K562 (cell line): Measurements from ENCODE around the gene HS3ST5. TPM values are rescaled to one million over a fixed set of nuclear protein-coding genes. Genes with fewer than 3 reads are reported as not detected.

Experiments
- ATAC-seq: fragments of 200-7000 bp; cut with Tn5 transposase; 3 replicates; pipeline ENCODE4 v1.9.1; 2020; ENCODE audit warnings: moderate library complexity
- BruUV-seq: library from RNA; stranded (reverse); fragments of 400-500 nt; replicated peaks from 2 replicates; lab custom pipeline; 2021; lab: Mats Ljungman, UMichigan
- CTCF ChIA-PET: fragments of 300-600 bp; formaldehyde crosslinking; extraction: SDS; loops from one replicate; lab custom pipeline; 2021; ENCODE audit warnings: low intra/inter-chr PET ratio; lab: Yijun Ruan, JAX
- POLR2A ChIA-PET: fragments of 300-600, 350-650 bp; sonication (Branson Sonifier 250); formaldehyde crosslinking; extraction: SDS; loops from one replicate; lab custom pipeline; 2021; ENCODE audit warnings: antibody characterized with exemption, inconsistent platforms; lab: Yijun Ruan, JAX
- DNase-seq, 4 experiments: peaks; one replicate each; pipeline versions ENCODE4 v3.0.0 to v3.0.0-alpha.2; 2011 to 2018; ENCODE audit warnings: low spot score in 3 of 4, mixed read lengths in 3 of 4; ENCODE audit errors: extremely low read depth in 1 of 4
- FAIRE-seq: peaks from 2 replicates; lab custom pipeline; 2011; peaks lifted over from hg19 to GRCh38; lab: Jason Lieb, UNC
- H2AFZ ChIP-seq: 2 replicates; pipeline ENCODE4 v1.6.0; 2011; ENCODE audit warnings: low read depth, low read length, control low read depth, inconsistent platforms
- H3K27ac ChIP-seq: fragments of 200-600 bp; 3 replicates; pipeline ENCODE4 v1.8.0; 2011; ENCODE audit warnings: low read depth, mild to moderate bottlenecking, control low read depth, inconsistent platforms, low read length, moderate library complexity, mixed read lengths; ENCODE audit errors: extremely low read depth
- H3K27me3 ChIP-seq, 2 experiments: fragments of 300-600 bp in 1 of 2; 2 replicates in 1 of 2; 3 replicates in 1 of 2; pipeline versions ENCODE4 v1.6.0 to v1.8.0; 2011; ENCODE audit warnings: inconsistent platforms in 2 of 2, low read length in 2 of 2, mild to moderate bottlenecking in 1 of 2, mixed read lengths in 1 of 2, moderate library complexity in 1 of 2; ENCODE audit not compliant: control insufficient read depth in 2 of 2, insufficient read depth in 2 of 2
- H3K36me3 ChIP-seq: fragments of 300-600 bp; 3 replicates; pipeline ENCODE4 v1.8.0; 2011; ENCODE audit warnings: mild to moderate bottlenecking, low read length, inconsistent platforms; ENCODE audit not compliant: control insufficient read depth, insufficient read depth
- H3K4me1 ChIP-seq, 2 experiments: fragments of 200-600 bp in 1 of 2; replicated peaks in 1 of 2; 2 replicates in 1 of 2; 3 replicates in 1 of 2; pipeline versions ENCODE4 v1.5.1 to v1.8.0; 2011; ENCODE audit warnings: inconsistent platforms in 2 of 2, low read length in 2 of 2, mild to moderate bottlenecking in 1 of 2, mixed read lengths in 1 of 2, moderate library complexity in 1 of 2; ENCODE audit not compliant: control insufficient read depth in 2 of 2, insufficient read depth in 2 of 2
- H3K4me2 ChIP-seq: 2 replicates; pipeline ENCODE4 v1.6.1; 2011; ENCODE audit warnings: low read length, control low read depth, inconsistent platforms, mixed read lengths; ENCODE audit not compliant: insufficient read depth
- H3K4me3 ChIP-seq: fragments of 200-600 bp; sonication (generic), shearing (Covaris generic); 2 replicates; pipeline ENCODE4 v1.5.1; 2016; ENCODE audit warnings: control low read depth, inconsistent platforms
- H3K79me2 ChIP-seq: fragments of 200-600 bp; 3 replicates; pipeline ENCODE4 v1.8.0; 2011; ENCODE audit warnings: low read length, inconsistent platforms; ENCODE audit not compliant: control insufficient read depth, insufficient read depth
- H3K9ac ChIP-seq, 2 experiments: 2 replicates each; pipeline versions ENCODE4 v1.6.0 to v1.6.1; 2011; ENCODE audit warnings: low read depth in 2 of 2, low read length in 2 of 2, control low read depth in 1 of 2, inconsistent platforms in 1 of 2, mild to moderate bottlenecking in 1 of 2, mixed read lengths in 1 of 2; ENCODE audit not compliant: insufficient read depth in 1 of 2
- H3K9me1 ChIP-seq: one replicate; pipeline ENCODE4 v1.6.0; 2011; ENCODE audit warnings: inconsistent platforms, mild to moderate bottlenecking, low read length, moderate library complexity; ENCODE audit not compliant: control insufficient read depth, insufficient read depth
- H3K9me3 ChIP-seq: replicated peaks from 2 replicates; pipeline ENCODE4 v1.5.1; 2011; ENCODE audit warnings: low read depth, low read length, inconsistent platforms; ENCODE audit not compliant: control insufficient read depth, insufficient read depth
- H4K20me1 ChIP-seq: replicated peaks from 2 replicates; pipeline ENCODE4 v1.6.1; 2011; ENCODE audit warnings: low read length, inconsistent platforms, mixed read lengths; ENCODE audit not compliant: control insufficient read depth, insufficient read depth
- COPS2 ChIP-seq: fragments of 450-650 bp; conservative IDR thresholded peaks from 2 replicates; pipeline ENCODE4 v1.6.1; 2016; ENCODE audit warnings: mild to moderate bottlenecking, moderate library complexity
- GTF2A2 ChIP-seq: IDR thresholded peaks from 2 replicates; pipeline ENCODE4 v1.6.1; 2016; ENCODE audit warnings: mild to moderate bottlenecking, missing genetic modification characterization, missing compliant biosample characterization
- KHSRP ChIP-seq: fragments of 450-650 bp; IDR thresholded peaks from 2 replicates; pipeline ENCODE4 v1.6.1; 2017
- PCBP2 ChIP-seq: fragments of 200-400 bp; formaldehyde crosslinking; IDR thresholded peaks from 2 replicates; pipeline ENCODE4 v1.6.1; 2018; ENCODE audit warnings: low read length, low read depth, mild to moderate bottlenecking, moderate library complexity; ENCODE audit not compliant: poor library complexity, severe bottlenecking
- POLR3A ChIP-seq: IDR thresholded peaks from 2 replicates; pipeline ENCODE4 v1.6.1; 2011; ENCODE audit warnings: borderline replicate concordance, mild to moderate bottlenecking, moderate library complexity; ENCODE audit not compliant: insufficient read length, insufficient read depth; ENCODE audit errors: extremely low read depth
- PURB ChIP-seq: sonication (generic); formaldehyde crosslinking; IDR thresholded peaks from 2 replicates; pipeline ENCODE4 v1.9.0; 2021; ENCODE audit warnings: low read depth, mild to moderate bottlenecking, missing genetic modification reagents
- SMC3 ChIP-seq: conservative IDR thresholded peaks from 2 replicates; pipeline ENCODE4 v1.6.1; 2011; ENCODE audit warnings: low read depth, low read length, improper control_type of control experiment; ENCODE audit not compliant: insufficient read depth
- SREBF2 ChIP-seq: sonication (generic); formaldehyde crosslinking; IDR thresholded peaks from 2 replicates; pipeline ENCODE4 v1.4.0; 2020; ENCODE audit warnings: mild to moderate bottlenecking, missing genetic modification reagents
- SRF ChIP-seq, 2 experiments: fragments of 250-450, 450-650 bp in 1 of 2; sonication (Bioruptor Pico) in 1 of 2; sonication (generic) in 1 of 2; formaldehyde crosslinking; IDR thresholded peaks; 2 replicates each; pipeline versions ENCODE4 v1.5.0 to v1.5.1; 2020 to 2022; ENCODE audit warnings: mild to moderate bottlenecking in 1 of 2, missing genetic modification reagents in 1 of 2
- XRCC4 ChIP-seq: IDR thresholded peaks from one replicate; pipeline ENCODE4 v1.6.1; 2011; ENCODE audit not compliant: insufficient read depth, insufficient read length; ENCODE audit errors: extremely low read depth
- YBX1 ChIP-seq: fragments of 450-650 bp; IDR thresholded peaks from 2 replicates; pipeline ENCODE4 v1.7.1; 2016; ENCODE audit warnings: mild to moderate bottlenecking
- ZNF324 ChIP-seq: fragments of 250-450 bp; sonication (Bioruptor Pico); IDR thresholded peaks from 2 replicates; pipeline ENCODE4 v1.4.0; 2020; ENCODE audit warnings: mild to moderate bottlenecking
- ZNF431 ChIP-seq: sonication (generic); formaldehyde crosslinking; IDR thresholded peaks from 2 replicates; pipeline ENCODE4 v1.8.0; 2022; ENCODE audit warnings: mild to moderate bottlenecking, missing genetic modification reagents
- WGBS: fragments of 100-300 bp; shearing (Covaris generic); methylation state at CpG from one replicate; pipeline ENCODE4 v1.1.6; 2016; ENCODE audit warnings: low coverage, mixed read lengths; ENCODE audit not compliant: insufficient coverage; ENCODE audit errors: missing lambda C conversion rate; 5-methylcytosine and 5-hydroxymethylcytosine counted together
- in situ Hi-C: fragments of 300-500 bp; cut with MboI; formaldehyde crosslinking; loops from 4 replicates; pipeline ENCODE4 v1.15.0; 2018; ENCODE audit warnings: inconsistent platforms, mixed read lengths
- intact Hi-C: fragments of 100-400 bp; cut with micrococcal nuclease; formaldehyde crosslinking; loops from 2 replicates; pipeline ENCODE4 v1.14.2; 2022
- polyA plus RNA-seq, 8 experiments: library from polyadenylated mRNA; depleted of rRNA in 4 of 8; stranded (reverse) in 5 of 8; unstranded in 3 of 8; fragments of >200 nt; fragmentation: Nextera tagmentation in 2 of 8; fragmentation: Illumina TruSeq in 1 of 8; extraction: Ambion mirVana in 2 of 8; extraction: Trizol in 1 of 8; gene quantifications; 2 replicates each; pipeline versions ENCODE4 v1.2.1 to v1.2.3, GENCODE V29; 2011 to 2014; ENCODE audit warnings: inconsistent platforms in 1 of 8, missing spikeins in 1 of 8
- total RNA-seq, 7 experiments: library from RNA; depleted of rRNA in 6 of 7; stranded (reverse); fragments of >200 nt in 6 of 7; fragmentation: Illumina TruSeq in 2 of 7; extraction: Trizol in 2 of 7; gene quantifications; 2 replicates each; pipeline versions ENCODE4 v1.2.1 to v1.2.3, GENCODE V29; 2011 to 2021; ENCODE audit warnings: low replicate concordance in 1 of 7
- TF ChIP-seq, protein P1 (sequence below), 2 experiments: fragments of 200-800 bp in 1 of 2; sonication (Bioruptor generic) in 1 of 2; sonication (generic) in 1 of 2; formaldehyde crosslinking in 1 of 2; IDR thresholded peaks in 1 of 2; conservative IDR thresholded peaks in 1 of 2; 2 replicates each; pipeline versions ENCODE4 v1.5.0 to v1.6.1; 2016 to 2020; ENCODE audit warnings: missing compliant biosample characterization in 1 of 2, missing genetic modification characterization in 1 of 2, missing genetic modification reagents in 1 of 2

Gene HS3ST5
- total and polyA plus RNA-seq, 9 of the 15 experiments (the other 6 are each of a cell fraction or from before 2014, with no cell fraction given), result not detected

DNA sequence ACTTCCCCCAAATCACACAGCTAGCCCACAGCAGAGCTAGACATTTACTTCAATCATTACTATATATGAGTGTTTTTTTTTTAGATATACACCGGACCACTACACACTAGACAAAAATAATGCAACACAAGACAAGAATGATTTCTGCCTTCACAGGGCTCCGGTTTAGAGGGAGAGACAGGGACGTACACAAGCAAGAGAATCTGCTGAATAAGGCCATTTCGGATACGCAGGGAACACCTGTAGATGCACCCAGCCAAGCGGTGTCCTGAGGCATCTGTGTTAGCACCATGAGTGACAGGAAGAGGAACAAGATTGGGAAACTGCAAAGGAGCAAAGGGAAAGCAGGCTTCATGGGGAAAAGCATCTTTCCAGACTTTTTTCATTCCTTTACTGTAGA, 45.7 kb downstream of the HS3ST5 start:
- no peaks in the 10 kb centered on the region for H3K27me3 ChIP-seq
- FAIRE-seq (no peak), DNase-seq (no peak), ATAC-seq (no peak)
- intact Hi-C loops, result no loop called here
- CTCF ChIA-PET, result no interaction called here
- no peak overlapping the region for H3K4me2 ChIP-seq
- H3K27ac ChIP-seq, result no peak overlapping the region
- in situ Hi-C loops, result no loop called here
- WGBS, result 2% methylated on average over 6 of the region's 6 CpGs
- POLR2A ChIA-PET, result no interaction called here
- no peak overlapping the region for H3K4me3 ChIP-seq
- H3K36me3 ChIP-seq, result no peaks in the 10 kb centered on the region
- no TSS peak for BruUV-seq
- no peak for TF ChIP-seq ZNF431 (CRISPR knock-in tag)
- no peak for TF ChIP-seq COPS2
- no peak for TF ChIP-seq SMC3
- no peak for TF ChIP-seq PURB (CRISPR knock-in tag)
- TF ChIP-seq ZNF324 (CRISPR knock-in tag), result no peak
- no peak for TF ChIP-seq YBX1
- TF ChIP-seq, protein P1, sequence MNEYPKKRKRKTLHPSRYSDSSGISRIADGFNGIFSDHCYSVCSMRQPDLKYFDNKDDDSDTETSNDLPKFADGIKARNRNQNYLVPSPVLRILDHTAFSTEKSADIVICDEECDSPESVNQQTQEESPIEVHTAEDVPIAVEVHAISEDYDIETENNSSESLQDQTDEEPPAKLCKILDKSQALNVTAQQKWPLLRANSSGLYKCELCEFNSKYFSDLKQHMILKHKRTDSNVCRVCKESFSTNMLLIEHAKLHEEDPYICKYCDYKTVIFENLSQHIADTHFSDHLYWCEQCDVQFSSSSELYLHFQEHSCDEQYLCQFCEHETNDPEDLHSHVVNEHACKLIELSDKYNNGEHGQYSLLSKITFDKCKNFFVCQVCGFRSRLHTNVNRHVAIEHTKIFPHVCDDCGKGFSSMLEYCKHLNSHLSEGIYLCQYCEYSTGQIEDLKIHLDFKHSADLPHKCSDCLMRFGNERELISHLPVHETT (CRISPR knock-in tag; conservative IDR thresholded peaks at IDR 0.05 in 1 of 2, IDR thresholded peaks at IDR 0.05 in 1 of 2), result no peak
- TF ChIP-seq KHSRP, result no peak
- no peak for TF ChIP-seq PCBP2
- TF ChIP-seq SREBF2 (CRISPR knock-in tag), result no peak
- no peak for TF ChIP-seq XRCC4
- no peak for TF ChIP-seq GTF2A2 (tag)
- TF ChIP-seq POLR3A, result no peak
- no peak for TF ChIP-seq SRF (CRISPR knock-in tag; IDR thresholded peaks at IDR 0.05)
- H3K4me1 ChIP-seq, result no peaks in the 10 kb centered on the region
- no peak overlapping the region for H3K9ac ChIP-seq
- no peak overlapping the region for H2AFZ ChIP-seq
- no peaks in the 10 kb centered on the region for H4K20me1 ChIP-seq
- H3K9me1 ChIP-seq, result no peaks in the 10 kb centered on the region
- no peaks in the 10 kb centered on the region for H3K9me3 ChIP-seq
- no peaks in the 10 kb centered on the region for H3K79me2 ChIP-seq
